Keratinocyte (primary cell): ENCODE measurements around the gene ARHGAP28. TPM values are rescaled to one million over a fixed set of nuclear protein-coding genes. Genes with fewer than 3 reads are reported as not detected.
"Not testable (repeated sequence)": the region's sequence is repeated elsewhere in the genome, so short reads cannot be mapped to it uniquely, and the experiment has no call there.

ENCODE experiments used
- DNase-seq: peaks from one replicate; pipeline ENCODE4 v3.0.0-alpha.2; 2011; ENCODE audit warnings: low read depth, missing footprints, low spot score
- FAIRE-seq: peaks from 2 replicates; lab custom pipeline; 2011; peaks lifted over from hg19 to GRCh38; lab: Jason Lieb, UNC
- H2AFZ ChIP-seq: 2 replicates; pipeline ENCODE4 v1.6.0; 2012; ENCODE audit warnings: low read length, control low read depth, inconsistent platforms; ENCODE audit not compliant: control insufficient read depth
- H3K27ac ChIP-seq: 2 replicates; pipeline ENCODE4 v1.5.1; 2011; ENCODE audit warnings: low read length; ENCODE audit not compliant: control insufficient read depth, insufficient read depth
- H3K27me3 ChIP-seq: 3 replicates; pipeline ENCODE4 v1.6.0; 2011; ENCODE audit warnings: low read length; ENCODE audit not compliant: control insufficient read depth, insufficient read depth; ENCODE audit errors: extremely low read depth
- H3K36me3 ChIP-seq, 2 experiments: 2 replicates in 1 of 2; 3 replicates in 1 of 2; pipeline ENCODE4 v1.5.1; 2011; ENCODE audit warnings: low read length in 2 of 2, mild to moderate bottlenecking in 1 of 2; ENCODE audit not compliant: control insufficient read depth in 2 of 2, insufficient read depth in 2 of 2; ENCODE audit errors: extremely low read depth in 1 of 2
- H3K4me1 ChIP-seq: 3 replicates; pipeline ENCODE4 v1.5.1; 2011; ENCODE audit warnings: low read length; ENCODE audit not compliant: control insufficient read depth, insufficient read depth; ENCODE audit errors: extremely low read depth
- H3K4me2 ChIP-seq: 3 replicates; pipeline ENCODE4 v1.6.0; 2011; ENCODE audit warnings: low read depth, low read length; ENCODE audit not compliant: control insufficient read depth, insufficient read depth; ENCODE audit errors: extremely low read depth
- H3K4me3 ChIP-seq, 3 experiments: fragments of 200-600 bp in 1 of 3; sonication (generic) in 1 of 3; 2 replicates in 2 of 3; 3 replicates in 1 of 3; pipeline ENCODE4 v1.5.1; 2011 to 2016; ENCODE audit warnings: low read length in 3 of 3, mild to moderate bottlenecking in 3 of 3, control low read depth in 2 of 3, inconsistent platforms in 1 of 3, low read depth in 1 of 3, mixed read lengths in 1 of 3, mixed run types in 1 of 3, moderate library complexity in 1 of 3; ENCODE audit not compliant: control insufficient read depth in 2 of 3, insufficient read depth in 2 of 3; ENCODE audit errors: extremely low read depth in 1 of 3
- H3K79me2 ChIP-seq: 2 replicates; pipeline ENCODE4 v1.6.0; 2012; ENCODE audit warnings: low read length; ENCODE audit not compliant: control insufficient read depth, insufficient read depth
- H3K9ac ChIP-seq: 3 replicates; pipeline ENCODE4 v1.6.0; 2011; ENCODE audit warnings: low read length; ENCODE audit not compliant: control insufficient read depth, insufficient read depth; ENCODE audit errors: extremely low read depth
- H3K9me1 ChIP-seq: 3 replicates; pipeline ENCODE4 v1.6.0; 2011; ENCODE audit warnings: low read length; ENCODE audit not compliant: control insufficient read depth, insufficient read depth; ENCODE audit errors: extremely low read depth
- H3K9me3 ChIP-seq: 2 replicates; pipeline ENCODE4 v1.5.1; 2012; ENCODE audit warnings: low read depth, low read length; ENCODE audit not compliant: control insufficient read depth
- H4K20me1 ChIP-seq: 3 replicates; pipeline ENCODE4 v1.6.0; 2011; ENCODE audit warnings: low read length; ENCODE audit not compliant: control insufficient read depth, insufficient read depth; ENCODE audit errors: extremely low read depth
- EZH2 ChIP-seq: IDR thresholded peaks from one replicate; pipeline ENCODE4 v1.6.1; 2012; ENCODE audit warnings: inconsistent platforms, mild to moderate bottlenecking, low read length, moderate library complexity
- dilution Hi-C: fragments of 300-500 bp; cut with MboI; formaldehyde crosslinking; loops from one replicate; pipeline ENCODE4 v1.7.0; 2020; ENCODE audit warnings: low sequenced_read_pairs; ENCODE audit not compliant: extremely low pct_ligation_motif_present
- polyA plus RNA-seq, 5 experiments: library from polyadenylated mRNA; depleted of rRNA in 3 of 5; stranded (reverse) in 3 of 5; stranded (forward) in 1 of 5; unstranded in 1 of 5; fragments of >200 nt; gene quantifications; 1 replicate in 1 of 5; 2 replicates in 3 of 5; 3 replicates in 1 of 5; pipeline versions ENCODE4 v1.2.1 to v1.2.3, GENCODE V29; 2011 to 2012; ENCODE audit warnings: missing spikeins in 2 of 5, low read depth in 1 of 5, low replicate concordance in 1 of 5
- TF ChIP-seq, protein P1 (sequence below), 3 experiments: IDR thresholded peaks in 1 of 3; conservative IDR thresholded peaks in 1 of 3; optimal IDR thresholded peaks in 1 of 3; 2 replicates in 2 of 3; 3 replicates in 1 of 3; pipeline versions ENCODE3 to v1.5.1; 2011; ENCODE audit warnings: low read length in 3 of 3, mild to moderate bottlenecking in 3 of 3, moderate library complexity in 2 of 3, control low read depth in 1 of 3, inconsistent platforms in 1 of 3; ENCODE audit not compliant: insufficient read depth in 2 of 3; ENCODE audit errors: extremely low read depth in 1 of 3

The ARHGAP28 gene
- polyA plus RNA-seq, 1 donor (not counting 4 experiments of a cell fraction or from before 2014, with no cell fraction given) = 0.43 TPM

DNA sequence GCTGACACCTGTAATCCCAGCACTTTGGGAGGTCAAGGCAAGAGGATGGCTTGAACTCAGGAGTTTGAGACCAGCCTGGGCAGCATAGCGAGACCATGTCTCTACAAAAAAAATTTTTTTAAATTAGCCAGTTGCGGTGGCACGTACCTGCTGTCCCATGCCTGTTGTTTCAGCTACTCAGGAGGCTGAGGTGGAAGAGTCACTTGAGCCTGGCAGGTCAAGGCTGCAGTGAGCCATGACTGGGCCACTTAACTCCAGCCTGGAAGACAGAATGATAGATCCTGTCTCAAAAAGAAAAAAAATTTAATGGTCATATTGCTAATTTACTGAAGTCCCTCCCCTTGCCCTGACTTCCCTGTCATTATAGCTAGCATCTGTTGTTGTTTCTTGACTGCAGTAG lies 112.6 kb downstream of the ARHGAP28 start:
- H3K27me3 ChIP-seq = no peaks in the 10 kb centered on the region
- H3K4me3 ChIP-seq = no peak overlapping the region
- no peak overlapping the region for H3K9ac ChIP-seq
- H3K79me2 ChIP-seq = no peaks in the 10 kb centered on the region
- DNase-seq (no peak), FAIRE-seq (no peak)
- no peak overlapping the region for H3K27ac ChIP-seq
- TF ChIP-seq EZH2 = no peak
- TF ChIP-seq, protein P1, sequence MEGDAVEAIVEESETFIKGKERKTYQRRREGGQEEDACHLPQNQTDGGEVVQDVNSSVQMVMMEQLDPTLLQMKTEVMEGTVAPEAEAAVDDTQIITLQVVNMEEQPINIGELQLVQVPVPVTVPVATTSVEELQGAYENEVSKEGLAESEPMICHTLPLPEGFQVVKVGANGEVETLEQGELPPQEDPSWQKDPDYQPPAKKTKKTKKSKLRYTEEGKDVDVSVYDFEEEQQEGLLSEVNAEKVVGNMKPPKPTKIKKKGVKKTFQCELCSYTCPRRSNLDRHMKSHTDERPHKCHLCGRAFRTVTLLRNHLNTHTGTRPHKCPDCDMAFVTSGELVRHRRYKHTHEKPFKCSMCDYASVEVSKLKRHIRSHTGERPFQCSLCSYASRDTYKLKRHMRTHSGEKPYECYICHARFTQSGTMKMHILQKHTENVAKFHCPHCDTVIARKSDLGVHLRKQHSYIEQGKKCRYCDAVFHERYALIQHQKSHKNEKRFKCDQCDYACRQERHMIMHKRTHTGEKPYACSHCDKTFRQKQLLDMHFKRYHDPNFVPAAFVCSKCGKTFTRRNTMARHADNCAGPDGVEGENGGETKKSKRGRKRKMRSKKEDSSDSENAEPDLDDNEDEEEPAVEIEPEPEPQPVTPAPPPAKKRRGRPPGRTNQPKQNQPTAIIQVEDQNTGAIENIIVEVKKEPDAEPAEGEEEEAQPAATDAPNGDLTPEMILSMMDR (optimal IDR thresholded peaks at IDR 0.05 in 1 of 3, IDR thresholded peaks at IDR 0.05 in 1 of 3, conservative IDR thresholded peaks at IDR 0.05 in 1 of 3; ENCODE audit: extremely low read depth in 1 of 3, insufficient read depth in 2 of 3, low read length in 3 of 3) = no peak
- no peaks in the 10 kb centered on the region for H4K20me1 ChIP-seq
- no peaks in the 10 kb centered on the region for H3K4me1 ChIP-seq
- H3K36me3 ChIP-seq = no peaks in the 10 kb centered on the region
- H2AFZ ChIP-seq = no peak overlapping the region
- dilution Hi-C loops = no loop called here
- no peaks in the 10 kb centered on the region for H3K9me1 ChIP-seq
- no peak overlapping the region for H3K4me2 ChIP-seq
- no peaks in the 10 kb centered on the region for H3K9me3 ChIP-seq

DNA sequence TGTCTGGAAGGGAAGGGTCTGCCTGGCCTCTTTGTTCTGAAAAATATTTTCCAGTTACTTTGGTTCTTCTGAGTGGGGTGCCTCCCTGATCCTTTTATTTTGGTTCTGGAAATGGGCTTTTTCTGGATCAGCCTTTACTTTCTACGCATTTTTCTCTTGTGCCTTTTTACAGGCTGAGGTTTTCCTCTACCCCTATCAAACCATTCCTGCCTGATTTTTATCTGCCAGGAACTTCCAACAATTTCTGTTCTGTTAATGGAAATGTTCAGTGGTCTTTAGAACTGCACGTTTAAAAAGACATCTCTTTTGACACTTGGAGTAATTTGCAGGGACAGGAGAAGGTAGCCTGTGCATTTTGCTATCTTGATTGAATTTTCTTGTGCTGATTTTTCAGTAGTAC lies 113.8 kb downstream of the ARHGAP28 start:
- Histone ChIP-seq H3K27me3 (no peaks in the 10 kb centered on the region), H2AFZ (no peak overlapping the region), H3K4me1 (no peaks in the 10 kb centered on the region), H3K4me3 (no peak overlapping the region), H3K4me2 (no peak overlapping the region), H3K36me3 (no peaks in the 10 kb centered on the region), H3K9me3 (no peaks in the 10 kb centered on the region), H3K9me1 (no peaks in the 10 kb centered on the region), H3K79me2 (no peaks in the 10 kb centered on the region), H4K20me1 (no peaks in the 10 kb centered on the region), H3K27ac (no peak overlapping the region), H3K9ac (no peak overlapping the region)
- no peak for TF ChIP-seq EZH2
- TF ChIP-seq, protein P1 (optimal IDR thresholded peaks at IDR 0.05 in 1 of 3, IDR thresholded peaks at IDR 0.05 in 1 of 3, conservative IDR thresholded peaks at IDR 0.05 in 1 of 3; ENCODE audit: extremely low read depth in 1 of 3, insufficient read depth in 2 of 3, low read length in 3 of 3) = no peak
- DNase-seq = no peak
- no peak for FAIRE-seq
- dilution Hi-C loops = no loop called here

DNA sequence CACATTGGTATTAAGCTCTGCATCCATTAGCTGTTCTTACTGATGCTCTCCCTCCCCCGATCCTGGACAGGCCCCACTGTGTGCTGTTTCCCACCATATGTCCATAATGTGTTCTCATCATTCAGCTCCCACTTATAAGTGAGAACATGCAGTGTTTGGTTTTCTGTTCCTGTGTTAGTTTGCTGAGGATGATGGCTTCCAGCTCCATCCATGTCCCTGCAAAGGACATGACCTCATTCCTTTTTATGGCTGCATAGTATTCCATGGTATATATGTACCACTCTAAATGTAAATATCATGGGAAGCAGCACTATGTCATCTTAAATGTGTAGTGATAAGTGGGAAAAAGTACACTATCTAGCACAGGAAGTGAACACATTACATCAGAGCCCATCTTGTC lies 116.0 kb downstream of the ARHGAP28 start:
- FAIRE-seq, H3K36me3 ChIP-seq, dilution Hi-C loops, H2AFZ ChIP-seq, H3K4me3 ChIP-seq, H3K9ac ChIP-seq, H3K27ac ChIP-seq, H3K9me3 ChIP-seq, H3K27me3 ChIP-seq, H3K9me1 ChIP-seq, H4K20me1 ChIP-seq, H3K79me2 ChIP-seq, DNase-seq, H3K4me2 ChIP-seq, H3K4me1 ChIP-seq: not testable (repeated sequence)
